SKM-1 (cell line): ENCODE measurements around the gene NSL1.
"Not testable (repeated sequence)": the region's sequence is repeated elsewhere in the genome, so short reads cannot be mapped to it uniquely, and the experiment has no call there.

Source experiments
- DNase-seq: peaks from one replicate; lab custom pipeline; 2025; ENCODE audit not compliant: unreplicated experiment; lab: John Stamatoyannopoulos, UW

The NSL1 gene

GRCh38 chr1:212712451-212713303, 78.9 kb downstream of the NSL1 start:
- DNase-seq: no peak

DNA sequence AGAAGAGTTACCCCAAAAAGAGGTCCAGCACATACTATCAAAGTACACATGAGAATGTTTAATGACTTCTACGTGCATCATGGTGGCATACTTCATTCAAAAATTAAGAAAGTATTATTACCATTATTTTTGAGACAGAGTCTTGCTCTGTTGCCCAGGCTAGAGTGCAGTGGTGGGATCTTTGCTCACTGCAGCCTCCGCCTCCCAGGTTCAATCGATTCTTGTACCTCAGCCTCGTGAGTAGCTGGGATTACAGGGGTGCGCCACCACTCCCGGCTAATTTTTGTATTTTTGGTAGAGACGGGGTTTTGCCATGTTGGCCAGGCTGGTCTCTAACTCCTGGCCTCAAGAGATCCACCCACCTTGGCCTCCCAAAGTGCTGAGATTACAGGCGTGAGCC, 79.6 kb downstream of the NSL1 start:
- DNase-seq: not testable (repeated sequence)

GRCh38 chr1:212710566-212710965, 81.0 kb downstream of the NSL1 start:
- peak; percentile 33 for DNase-seq

DNA sequence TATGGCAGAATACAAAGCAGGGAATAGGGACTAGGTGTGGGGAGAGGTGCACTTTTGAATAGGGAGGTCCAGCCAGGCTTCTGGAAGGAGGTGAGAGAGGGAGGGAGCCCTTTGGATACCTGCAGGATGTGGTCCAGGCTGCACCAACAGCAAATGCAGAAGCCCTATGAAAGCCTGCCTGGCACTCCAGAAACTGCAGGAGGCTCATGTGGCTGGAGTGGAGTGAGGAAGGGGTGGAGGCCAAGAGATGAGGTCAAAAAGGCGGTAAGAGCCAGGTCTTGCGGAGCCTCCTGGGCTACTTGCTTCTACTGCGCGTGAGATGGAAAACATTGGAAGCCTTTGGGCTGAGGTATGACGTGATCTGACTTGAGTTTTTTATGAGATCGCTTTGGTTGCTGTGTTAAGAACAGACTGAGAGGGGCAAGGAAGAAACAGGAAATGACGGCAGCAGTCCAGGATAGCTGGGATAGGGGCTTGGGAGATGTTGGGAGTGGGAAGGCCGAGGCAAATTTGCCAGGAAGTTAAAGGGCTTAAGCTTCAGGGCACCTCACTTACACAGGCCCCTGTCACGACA, 87.5 kb downstream of the NSL1 start:
- no peak for DNase-seq

GRCh38 chr1:212702672-212703071, 88.9 kb downstream of the NSL1 start:
- DNase-seq: no peak

- no peak for DNase-seq
These were observed 89.7 kb downstream of the NSL1 start for GRCh38 chr1:212701910-212702309.

- DNase-seq: peak; percentile 40
These were observed 90.4 kb downstream of the NSL1 start for GRCh38 chr1:212700892-212701819.

DNA sequence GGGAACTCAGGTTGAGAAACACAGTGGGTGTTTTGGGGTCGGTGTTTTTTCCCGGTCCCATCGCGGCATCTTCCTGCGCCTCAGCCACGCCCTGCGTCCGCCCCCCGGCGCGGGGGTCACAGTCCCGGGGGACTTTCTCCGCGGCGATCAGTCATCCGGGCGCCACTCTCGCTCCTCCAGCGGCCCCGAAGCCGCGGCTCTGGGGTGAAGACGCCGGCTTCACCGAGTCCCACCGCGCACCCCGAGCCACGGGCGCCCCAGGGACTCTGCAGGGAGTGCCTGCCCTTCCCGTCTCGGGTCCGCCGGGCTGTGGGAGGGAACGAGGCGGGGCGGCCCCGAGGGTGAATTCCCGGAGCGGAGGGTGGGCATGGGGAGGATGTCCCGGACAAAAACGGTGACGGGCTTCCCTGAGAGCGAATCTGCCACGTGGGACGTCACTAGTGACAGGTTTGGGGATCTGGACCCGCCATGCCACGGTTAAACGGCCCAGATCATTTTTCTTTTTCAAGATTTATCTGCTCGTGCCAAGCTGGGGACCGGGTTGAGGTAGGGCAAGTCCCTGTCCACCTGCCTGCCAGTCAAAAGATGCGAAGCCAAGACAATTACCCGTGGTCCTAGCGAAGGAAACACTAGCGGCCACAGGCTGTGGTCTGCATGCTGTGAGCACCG, 91.2 kb downstream of the NSL1 start:
- DNase-seq: no peak

DNA sequence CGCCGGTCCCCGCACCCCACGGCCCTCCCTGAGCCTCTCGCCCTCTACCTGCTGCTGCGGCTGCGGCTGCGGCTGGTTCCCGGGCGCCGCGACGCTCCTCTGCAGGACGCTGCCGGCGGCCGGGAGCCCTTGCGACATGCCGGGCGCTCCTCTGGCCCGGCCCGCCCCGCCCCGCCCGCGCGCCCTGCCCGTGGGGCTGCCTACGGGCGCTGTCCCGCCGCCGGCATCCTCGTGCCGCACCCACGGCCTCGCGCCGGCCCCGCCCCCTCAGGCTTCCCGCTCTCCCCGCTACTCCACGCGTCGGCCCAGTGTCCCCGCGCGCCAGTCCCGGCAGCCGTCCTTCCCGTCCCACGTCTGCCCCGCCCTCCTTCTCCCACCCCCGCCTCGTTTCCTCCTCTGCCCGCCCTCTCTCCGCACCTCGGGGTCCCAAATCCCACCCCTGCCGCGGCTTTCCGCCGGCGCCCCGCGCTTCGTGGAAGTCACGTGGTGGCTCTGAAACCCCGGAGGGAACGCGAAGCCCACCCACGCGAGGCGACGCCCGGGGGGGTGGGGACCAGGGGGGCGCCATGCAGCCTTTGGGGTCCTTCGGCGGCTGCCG, 91.9 kb downstream of the NSL1 start, which contains the start of gene BATF3:
Gene BATF3 (minus strand): TSS at position 216 of the 598 bp plus-strand sequence. CDS start 78 bp downstream, at position 138.
- no peak for DNase-seq

DNA sequence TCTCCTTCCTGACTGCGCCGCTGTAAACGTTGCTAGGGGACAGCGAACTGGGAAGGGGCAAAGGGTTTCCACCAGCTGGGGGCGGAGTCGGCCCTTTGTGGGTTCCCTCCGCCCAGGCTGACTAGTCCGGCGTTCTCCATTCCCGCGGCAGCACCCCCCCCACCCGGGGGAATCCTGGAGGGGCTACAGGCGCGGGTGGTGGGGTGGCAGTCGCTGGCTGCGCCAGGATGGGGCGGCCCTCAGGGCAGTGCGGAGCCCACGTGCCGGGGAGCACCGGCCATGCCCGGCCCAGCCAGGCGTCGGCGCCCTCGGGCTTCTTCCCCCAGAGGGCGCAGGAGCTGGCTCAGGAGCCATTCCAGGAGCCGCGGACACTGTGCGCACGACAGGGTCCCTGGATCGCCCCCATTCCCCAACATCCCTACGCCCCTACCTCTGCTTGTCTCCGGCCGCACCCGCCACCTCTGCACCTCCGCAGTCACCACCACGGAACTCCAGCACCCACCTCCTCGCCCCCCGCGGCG, 92.4 kb downstream of the NSL1 start:
- DNase-seq: peak; percentile 49

DNA sequence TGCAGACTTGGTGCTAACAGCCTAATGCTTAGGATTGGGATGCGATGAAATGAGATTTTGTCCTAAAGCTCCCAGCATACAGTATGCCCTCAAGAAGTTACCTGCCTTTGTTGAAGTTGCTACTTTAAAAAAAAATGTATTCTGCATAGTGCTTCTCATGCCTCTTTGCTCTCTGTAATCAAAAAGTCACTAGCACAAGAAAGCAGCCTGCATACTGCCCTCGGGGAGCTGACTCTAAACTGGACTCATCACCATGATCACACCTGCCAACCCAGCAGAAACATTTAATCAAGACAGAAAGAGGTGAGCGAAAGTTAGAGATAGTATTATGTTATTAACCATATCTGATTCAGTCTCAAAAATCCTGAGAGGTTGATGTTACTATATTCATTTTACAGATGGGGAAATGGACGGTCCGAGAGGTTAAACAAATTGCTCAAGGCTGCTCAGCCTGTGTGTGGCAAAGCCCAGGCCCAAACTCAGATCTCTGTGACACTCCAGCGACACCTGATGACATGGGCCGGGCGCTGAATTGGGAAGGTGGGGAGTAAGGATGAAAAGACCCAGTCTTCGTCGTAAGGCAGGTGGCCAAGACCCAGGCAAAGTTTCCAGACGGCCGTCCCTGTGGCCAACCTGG, 93.0 kb downstream of the NSL1 start:
- DNase-seq: no peak

- no peak for DNase-seq
These were observed 94.8 kb downstream of the NSL1 start for GRCh38 chr1:212696721-212697331.

DNA sequence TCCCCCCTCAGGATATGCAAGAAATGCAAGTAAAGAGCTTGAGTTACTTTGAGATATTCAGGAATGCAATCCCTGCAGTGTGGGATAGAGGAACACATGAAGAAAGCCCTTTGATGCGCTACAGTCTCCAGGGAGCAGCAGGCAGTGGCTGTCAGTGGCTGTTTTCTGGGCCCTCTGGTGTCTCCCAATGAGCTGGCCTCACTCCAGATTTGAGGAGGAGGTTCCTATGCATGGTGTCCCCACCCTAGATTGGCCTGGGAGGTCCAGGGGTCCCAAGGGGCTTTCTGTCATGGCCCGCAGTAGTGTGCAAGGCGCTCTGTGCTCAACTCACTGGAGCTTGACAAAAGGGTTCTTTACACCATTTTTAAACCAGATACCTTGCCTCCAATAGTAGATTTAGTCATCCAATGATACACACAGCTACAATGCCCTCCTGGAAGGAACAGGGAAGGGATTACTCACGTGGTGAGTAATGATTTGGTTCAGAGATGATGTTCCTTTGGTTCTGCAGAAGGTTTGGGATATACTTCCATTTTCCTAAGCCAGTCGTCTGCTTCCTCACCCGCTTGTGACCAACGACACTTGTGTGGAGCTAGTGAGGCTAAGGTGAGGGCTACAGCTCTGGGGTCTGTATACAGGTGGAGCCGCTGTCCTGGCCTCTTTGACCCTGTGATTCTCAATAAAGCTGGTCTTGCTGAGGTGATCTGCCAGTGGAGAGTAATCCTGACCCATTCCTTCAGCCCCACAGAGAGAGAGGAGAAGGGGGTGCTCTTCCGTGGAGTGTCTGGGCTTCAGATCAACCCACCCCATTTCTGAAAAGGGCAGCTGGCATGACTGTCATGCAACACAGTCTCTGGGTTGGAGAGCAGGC, 98.6 kb downstream of the NSL1 start:
- no peak for DNase-seq

GRCh38 chr1:212691561-212692071, 100.0 kb downstream of the NSL1 start:
- DNase-seq: no peak

DNA sequence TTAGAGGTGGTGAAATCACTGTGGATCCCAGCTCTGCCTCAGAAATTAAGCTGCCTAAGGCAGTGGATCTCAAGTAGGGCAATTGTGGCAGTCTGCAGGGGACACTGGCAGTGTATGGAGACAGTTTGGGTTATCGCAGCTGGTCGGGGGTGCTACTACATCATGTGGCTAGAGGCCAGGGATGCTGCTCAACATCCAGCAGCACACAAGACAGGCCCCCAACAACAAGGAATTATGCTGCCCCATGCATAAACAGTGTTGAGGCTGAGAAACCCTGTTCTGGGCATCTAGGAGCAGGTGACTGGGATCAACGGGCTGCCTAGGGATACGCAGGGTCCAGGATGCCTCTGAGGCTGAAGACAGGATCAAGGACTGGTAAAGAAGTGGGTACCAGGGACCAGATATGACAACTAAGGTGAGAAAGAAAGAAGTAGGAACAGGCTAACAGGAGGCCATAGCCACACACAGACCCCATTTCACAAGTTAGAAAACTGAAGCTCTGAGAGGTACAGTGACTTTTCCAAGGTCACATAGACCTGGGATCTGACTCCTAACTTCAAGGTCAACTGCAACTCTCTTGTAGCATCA, 100.7 kb downstream of the NSL1 start:
- DNase-seq: no peak

DNA sequence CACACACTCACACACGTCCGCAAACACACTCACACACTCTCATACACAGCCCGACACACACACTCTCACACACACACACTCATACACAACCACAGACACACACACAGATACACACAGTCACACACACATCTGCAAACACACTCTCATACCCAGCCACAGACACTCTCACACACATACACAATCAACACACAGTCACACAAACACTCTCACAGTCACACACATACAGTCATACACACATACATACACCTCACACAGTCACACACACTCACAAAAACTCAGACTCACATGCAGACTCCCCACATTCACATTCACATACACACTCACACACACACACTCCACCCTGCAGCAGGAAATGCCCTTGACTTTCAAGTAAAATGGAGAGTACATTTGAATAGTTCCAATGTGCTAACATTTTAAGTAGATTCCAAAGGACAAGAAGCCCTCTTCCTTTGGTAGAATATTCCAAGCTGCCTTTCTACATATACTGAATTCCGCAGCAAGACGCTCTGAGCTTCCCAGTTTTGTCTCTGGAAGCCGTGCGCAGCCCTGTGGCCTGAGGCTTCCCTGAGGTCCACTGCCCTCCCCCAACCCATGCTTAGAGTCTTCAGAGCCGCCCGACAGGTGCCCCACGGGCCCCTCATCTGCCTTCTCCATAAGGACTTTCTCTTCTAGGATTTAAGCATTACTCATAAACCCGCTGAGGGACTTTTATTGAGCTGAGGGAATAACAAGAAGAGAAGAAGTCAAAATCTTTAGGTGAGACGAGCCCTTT, 101.6 kb downstream of the NSL1 start:
- DNase-seq: no peak

DNA sequence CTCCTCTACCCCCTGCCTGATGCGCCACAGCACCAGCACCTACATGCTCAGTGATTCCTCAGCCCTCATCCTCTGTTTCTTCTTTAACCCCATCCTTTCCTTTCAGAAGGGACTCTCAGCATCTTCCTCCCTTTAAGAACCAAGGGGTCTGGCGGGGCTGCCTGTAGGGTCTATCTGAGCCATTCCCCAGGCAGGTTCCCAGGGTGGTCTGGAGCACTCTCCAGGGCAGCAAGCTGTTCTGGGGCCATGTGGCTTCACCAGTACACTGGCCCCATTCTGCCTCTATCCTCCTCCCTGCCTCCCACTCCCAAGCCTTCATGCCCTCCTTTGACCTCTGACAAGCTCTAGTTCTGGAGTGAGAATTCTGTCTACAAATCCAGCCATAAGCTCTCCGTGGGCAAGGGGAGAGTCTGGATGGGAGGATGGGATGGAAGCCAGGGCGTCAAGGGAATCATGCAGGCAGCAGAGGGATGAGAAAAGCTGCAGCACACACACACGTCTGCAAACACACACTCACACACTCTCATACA, 102.3 kb downstream of the NSL1 start:
- DNase-seq: no peak
